Measurements from ENCODE around the gene ABR.
"Not testable (repeated sequence)": the region's sequence is repeated elsewhere in the genome, so short reads cannot be mapped to it uniquely, and the experiment has no call there.

Gene ABR

GRCh38 chr17:977166-977565 lies 202.6 kb downstream of the ABR start:
- Histone ChIP-seq H3K27me3 (ENCODE audit: control insufficient read depth, insufficient read depth, low read length) (no peaks in the 10 kb centered on the region), H3K9ac (ENCODE audit: low read length) (no peak overlapping the region), H3K36me3 (ENCODE audit: control insufficient read depth, insufficient read depth, low read length) (no peaks in the 10 kb centered on the region), H3K4me1 (ENCODE audit: control insufficient read depth, insufficient read depth, low read length) (peaks cover 13% of the 10 kb centered on the region), H3K4me3 (ENCODE audit: low read length) (no peak overlapping the region), H3K27ac (ENCODE audit: low read depth, low read length) (peak overlapping the region; percentile 58)

GRCh38 chr17:976312-976711 lies 203.5 kb downstream of the ABR start:
- no peaks in the 10 kb centered on the region for H3K27me3 ChIP-seq (ENCODE audit: control insufficient read depth, insufficient read depth, low read length)
- no peak overlapping the region for H3K9ac ChIP-seq (ENCODE audit: low read length)
- H3K4me1 ChIP-seq (ENCODE audit: control insufficient read depth, insufficient read depth, low read length): peaks cover 13% of the 10 kb centered on the region
- H3K4me3 ChIP-seq (ENCODE audit: low read length): no peak overlapping the region
- peak overlapping the region; percentile 58 for H3K27ac ChIP-seq (ENCODE audit: low read depth, low read length)
- H3K36me3 ChIP-seq (ENCODE audit: control insufficient read depth, insufficient read depth, low read length): no peaks in the 10 kb centered on the region

DNA sequence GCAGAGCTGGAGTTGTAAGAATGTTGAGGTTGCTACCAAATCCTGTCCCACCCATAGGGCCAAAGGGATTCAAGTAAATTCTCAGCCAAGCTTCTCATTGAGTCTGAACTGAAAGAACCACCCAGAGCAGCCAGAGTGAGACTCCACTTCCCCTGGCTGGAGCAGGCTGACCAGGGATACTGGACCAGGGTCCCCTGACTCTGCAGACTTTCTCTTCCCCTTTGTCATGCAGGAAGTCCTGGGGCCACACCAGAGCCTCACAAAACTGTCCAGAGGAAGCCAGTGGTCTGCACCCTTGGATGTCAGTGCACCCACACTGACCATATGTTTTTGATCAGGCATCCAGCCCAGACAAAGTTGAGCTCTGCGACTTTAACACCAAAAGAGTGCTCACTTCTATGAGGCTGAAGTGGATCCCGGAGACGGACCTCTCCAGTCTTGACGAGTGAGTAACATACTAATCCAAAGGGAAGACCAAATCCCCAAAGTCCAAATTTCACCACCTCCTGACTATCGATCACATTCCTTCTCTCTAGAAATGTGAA lies 204.3 kb downstream of the ABR start:
- Histone ChIP-seq H3K9ac (ENCODE audit: low read length) (no peak overlapping the region), H3K4me1 (ENCODE audit: control insufficient read depth, insufficient read depth, low read length) (peaks cover 16% of the 10 kb centered on the region), H3K27ac (ENCODE audit: low read depth, low read length) (peak overlapping the region; percentile 45), H3K4me3 (ENCODE audit: low read length) (no peak overlapping the region), H3K36me3 (ENCODE audit: control insufficient read depth, insufficient read depth, low read length) (no peaks in the 10 kb centered on the region), H3K27me3 (ENCODE audit: control insufficient read depth, insufficient read depth, low read length) (no peaks in the 10 kb centered on the region)

DNA sequence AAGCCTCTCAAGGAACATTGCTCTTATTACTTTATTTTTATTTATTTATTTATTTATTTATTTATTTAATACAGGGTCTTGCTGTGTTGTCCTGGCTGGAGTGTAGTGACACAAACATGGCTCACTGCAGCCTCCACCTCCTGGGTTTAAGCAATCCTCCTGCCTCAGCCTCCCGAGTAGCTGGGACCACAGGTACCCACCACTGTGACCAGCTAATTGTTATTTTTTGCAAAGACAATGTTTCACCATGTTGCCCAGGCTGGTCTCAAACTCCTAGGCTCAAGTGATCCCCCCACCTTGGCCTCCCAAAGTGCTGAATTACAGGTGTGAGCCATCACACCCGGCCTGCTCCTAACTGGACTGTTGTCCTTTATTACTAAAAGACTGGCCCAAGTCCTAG lies 205.0 kb downstream of the ABR start:
- peaks cover 15% of the 10 kb centered on the region for H3K4me1 ChIP-seq (ENCODE audit: control insufficient read depth, insufficient read depth, low read length)
- not testable (repeated sequence) for H3K27ac ChIP-seq (ENCODE audit: low read depth, low read length); H3K27me3 ChIP-seq (ENCODE audit: control insufficient read depth, insufficient read depth, low read length); H3K9ac ChIP-seq (ENCODE audit: low read length); H3K4me3 ChIP-seq (ENCODE audit: low read length); H3K36me3 ChIP-seq (ENCODE audit: control insufficient read depth, insufficient read depth, low read length)

DNA sequence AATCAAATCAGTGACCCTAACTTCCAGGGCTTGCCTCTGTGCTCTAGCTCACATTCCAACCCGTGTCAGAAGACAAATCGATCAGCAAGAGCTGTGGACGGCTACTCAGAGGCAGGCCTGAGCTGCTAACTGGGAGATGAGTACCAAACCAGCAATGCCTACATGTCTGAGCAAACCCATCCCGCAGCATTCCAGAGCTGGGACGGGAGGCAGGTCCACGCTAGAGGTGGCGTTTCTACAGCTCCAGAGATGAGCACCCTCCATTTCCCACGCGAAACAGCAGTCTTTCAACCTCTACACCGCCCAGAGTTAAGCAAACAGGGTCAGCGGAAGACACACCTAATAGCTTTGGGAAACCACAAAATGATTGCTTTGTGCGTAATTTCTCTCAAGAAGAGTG lies 206.7 kb downstream of the ABR start:
- H3K9ac ChIP-seq (ENCODE audit: low read length): no peak overlapping the region

DNA sequence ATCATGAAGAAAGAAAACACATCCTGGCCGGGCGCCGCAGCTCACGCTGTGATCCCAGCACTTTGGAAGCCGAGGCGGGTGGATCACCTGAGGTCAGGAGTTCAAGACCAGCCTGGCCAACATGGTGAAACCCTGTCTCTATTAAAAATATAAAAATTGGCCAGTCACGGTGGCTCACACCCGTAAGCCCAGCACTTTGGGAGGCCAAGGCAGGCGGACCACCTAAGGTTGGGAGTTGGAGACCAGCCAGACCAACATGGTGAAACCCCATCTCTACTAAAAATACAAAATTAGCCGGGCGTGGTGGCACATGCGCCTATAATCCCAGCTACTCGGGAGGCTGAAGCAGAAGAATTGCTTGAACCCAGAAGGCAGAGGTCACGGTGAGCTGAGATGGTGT lies 207.9 kb downstream of the ABR start:
- H3K27me3 ChIP-seq (ENCODE audit: control insufficient read depth, insufficient read depth, low read length); H3K9ac ChIP-seq (ENCODE audit: low read length); H3K4me3 ChIP-seq (ENCODE audit: low read length); H3K27ac ChIP-seq (ENCODE audit: low read depth, low read length); H3K36me3 ChIP-seq (ENCODE audit: control insufficient read depth, insufficient read depth, low read length): not testable (repeated sequence)
- peaks cover 20% of the 10 kb centered on the region for H3K4me1 ChIP-seq (ENCODE audit: control insufficient read depth, insufficient read depth, low read length)

More for the DNA sequence above, 206.7 kb downstream of the ABR start:
- Histone ChIP-seq H3K36me3 (ENCODE audit: control insufficient read depth, insufficient read depth, low read length) (no peaks in the 10 kb centered on the region), H3K4me1 (ENCODE audit: control insufficient read depth, insufficient read depth, low read length) (peaks cover 20% of the 10 kb centered on the region), H3K27ac (ENCODE audit: low read depth, low read length) (no peak overlapping the region), H3K4me3 (ENCODE audit: low read length) (no peak overlapping the region), H3K27me3 (ENCODE audit: control insufficient read depth, insufficient read depth, low read length) (no peaks in the 10 kb centered on the region)

- peaks cover 16% of the 10 kb centered on the region for H3K4me1 ChIP-seq (ENCODE audit: control insufficient read depth, insufficient read depth, low read length)
- no peak overlapping the region for H3K9ac ChIP-seq (ENCODE audit: low read length)
- H3K27ac ChIP-seq (ENCODE audit: low read depth, low read length): peak overlapping the region; percentile 83
- no peak overlapping the region for H3K4me3 ChIP-seq (ENCODE audit: low read length)
- no peaks in the 10 kb centered on the region for H3K27me3 ChIP-seq (ENCODE audit: control insufficient read depth, insufficient read depth, low read length)
- no peaks in the 10 kb centered on the region for H3K36me3 ChIP-seq (ENCODE audit: control insufficient read depth, insufficient read depth, low read length)
Observed at GRCh38 chr17:970364-970763, 209.4 kb downstream of the ABR start.

GRCh38 chr17:969811-970355 lies 209.9 kb downstream of the ABR start:
- H3K27ac ChIP-seq (ENCODE audit: low read depth, low read length): peak overlapping the region; percentile 83
- no peak overlapping the region for H3K9ac ChIP-seq (ENCODE audit: low read length)
- peaks cover 18% of the 10 kb centered on the region for H3K4me1 ChIP-seq (ENCODE audit: control insufficient read depth, insufficient read depth, low read length)
- H3K27me3 ChIP-seq (ENCODE audit: control insufficient read depth, insufficient read depth, low read length): peaks cover 4% of the 10 kb centered on the region
- H3K36me3 ChIP-seq (ENCODE audit: control insufficient read depth, insufficient read depth, low read length): no peaks in the 10 kb centered on the region
- H3K4me3 ChIP-seq (ENCODE audit: low read length): peak overlapping the region; percentile 51

GRCh38 chr17:968812-969730 lies 210.7 kb downstream of the ABR start:
- no peak overlapping the region for H3K9ac ChIP-seq (ENCODE audit: low read length)
- peak overlapping the region; percentile 51 for H3K4me3 ChIP-seq (ENCODE audit: low read length)
- no peaks in the 10 kb centered on the region for H3K36me3 ChIP-seq (ENCODE audit: control insufficient read depth, insufficient read depth, low read length)
- H3K4me1 ChIP-seq (ENCODE audit: control insufficient read depth, insufficient read depth, low read length): peaks cover 26% of the 10 kb centered on the region
- peaks cover 4% of the 10 kb centered on the region for H3K27me3 ChIP-seq (ENCODE audit: control insufficient read depth, insufficient read depth, low read length)
- peak overlapping the region; percentile 83 for H3K27ac ChIP-seq (ENCODE audit: low read depth, low read length)

- Histone ChIP-seq H3K27ac (ENCODE audit: low read depth, low read length) (peak overlapping the region; percentile 42), H3K36me3 (ENCODE audit: control insufficient read depth, insufficient read depth, low read length) (no peaks in the 10 kb centered on the region), H3K4me1 (ENCODE audit: control insufficient read depth, insufficient read depth, low read length) (peaks cover 27% of the 10 kb centered on the region), H3K27me3 (ENCODE audit: control insufficient read depth, insufficient read depth, low read length) (peaks cover 4% of the 10 kb centered on the region), H3K9ac (ENCODE audit: low read length) (no peak overlapping the region), H3K4me3 (ENCODE audit: low read length) (no peak overlapping the region)
Observed at GRCh38 chr17:967122-967521, 212.7 kb downstream of the ABR start.

DNA sequence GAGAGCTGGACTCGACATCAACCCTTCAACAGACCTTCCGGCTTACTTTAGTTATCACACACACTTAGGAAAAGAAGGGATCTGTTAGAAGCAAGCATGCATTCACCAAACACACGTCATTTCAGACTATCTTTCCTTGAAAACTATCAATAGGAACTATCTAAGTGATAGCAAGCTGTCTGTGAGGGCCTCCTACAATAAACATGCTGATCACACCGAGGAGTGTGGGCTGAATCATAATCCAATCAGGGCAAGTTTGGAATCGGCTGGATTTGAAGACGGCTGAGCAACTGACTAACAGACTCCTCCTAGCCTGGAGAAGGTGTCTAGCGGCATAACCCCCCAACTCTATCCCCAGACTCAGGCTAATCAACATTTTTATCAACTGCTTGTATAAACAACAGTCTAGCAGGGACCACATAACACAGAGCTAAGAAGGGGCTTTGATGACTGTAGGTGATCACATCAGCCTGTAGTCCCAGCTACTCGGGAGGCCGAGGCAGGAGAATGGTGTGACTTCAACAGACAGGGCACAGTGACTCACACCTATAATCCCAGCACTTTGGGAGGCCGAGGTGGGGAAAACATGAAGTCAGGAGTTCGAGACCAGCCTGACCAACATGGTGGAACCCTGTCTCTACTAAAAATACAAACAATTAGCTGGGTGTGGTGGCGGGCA lies 214.3 kb downstream of the ABR start:
- no peak overlapping the region for H3K4me3 ChIP-seq (ENCODE audit: low read length)
- H3K36me3 ChIP-seq (ENCODE audit: control insufficient read depth, insufficient read depth, low read length): no peaks in the 10 kb centered on the region
- H3K27me3 ChIP-seq (ENCODE audit: control insufficient read depth, insufficient read depth, low read length): peaks cover 4% of the 10 kb centered on the region
- H3K27ac ChIP-seq (ENCODE audit: low read depth, low read length): peak overlapping the region; percentile 85
- peaks cover 24% of the 10 kb centered on the region for H3K4me1 ChIP-seq (ENCODE audit: control insufficient read depth, insufficient read depth, low read length)
- H3K9ac ChIP-seq (ENCODE audit: low read length): no peak overlapping the region

DNA sequence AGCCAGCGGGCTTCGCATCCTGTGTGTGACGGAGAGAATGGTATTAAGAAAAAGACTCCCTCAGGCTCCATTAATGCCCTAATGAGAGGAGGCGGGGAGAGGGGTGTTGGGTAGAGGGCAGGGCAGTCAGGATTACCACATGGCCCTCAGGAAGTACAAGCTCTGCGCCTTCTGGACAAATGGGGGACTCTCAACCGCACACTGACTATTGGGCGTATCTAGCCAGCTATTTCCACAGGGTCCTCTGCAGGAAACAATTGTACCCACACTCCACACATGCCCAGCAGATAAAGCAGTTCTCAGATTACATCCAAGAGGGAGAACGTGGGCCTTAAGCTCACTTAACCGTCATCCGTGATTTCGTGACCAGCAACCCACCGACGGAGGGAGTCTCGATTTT lies 214.9 kb downstream of the ABR start:
- no peaks in the 10 kb centered on the region for H3K36me3 ChIP-seq (ENCODE audit: control insufficient read depth, insufficient read depth, low read length)
- H3K4me3 ChIP-seq (ENCODE audit: low read length): peak overlapping the region; percentile 30
- H3K27me3 ChIP-seq (ENCODE audit: control insufficient read depth, insufficient read depth, low read length): peaks cover 4% of the 10 kb centered on the region
- peak overlapping the region; percentile 85 for H3K27ac ChIP-seq (ENCODE audit: low read depth, low read length)
- H3K4me1 ChIP-seq (ENCODE audit: control insufficient read depth, insufficient read depth, low read length): peaks cover 22% of the 10 kb centered on the region
- no peak overlapping the region for H3K9ac ChIP-seq (ENCODE audit: low read length)
